Measurements from ENCODE around the gene SPEM3.
"Not testable (repeated sequence)": the region's sequence is repeated elsewhere in the genome, so short reads cannot be mapped to it uniquely, and the experiment has no call there.

The SPEM3 gene

GRCh38 chr17:7469843-7470242, 41.2 kb downstream of the SPEM3 start:
- not testable (repeated sequence) for H3K9ac ChIP-seq (ENCODE audit: low read length); H2BK12ac ChIP-seq (ENCODE audit: low read length in 2 of 2); H4K8ac ChIP-seq (ENCODE audit: low read length); H3K18ac ChIP-seq (ENCODE audit: low read depth in 1 of 2, low read length in 2 of 2); H2AK5ac ChIP-seq (ENCODE audit: low read length, severe bottlenecking); H3K4ac ChIP-seq (ENCODE audit: low read depth in 1 of 2, low read length in 2 of 2); H3K14ac ChIP-seq (ENCODE audit: low read length in 2 of 2); H3K4me3 ChIP-seq (ENCODE audit: insufficient read depth in 1 of 2, low read depth in 1 of 2, low read length in 2 of 2); H3K27ac ChIP-seq (ENCODE audit: low read length, poor library complexity, severe bottlenecking); H2BK120ac ChIP-seq (ENCODE audit: low read depth, low read length); H3K9me3 ChIP-seq (ENCODE audit: control insufficient read depth, low read length); H3K23ac ChIP-seq (ENCODE audit: low read length in 2 of 2); H2BK5ac ChIP-seq (ENCODE audit: low read depth, low read length, poor library complexity, severe bottlenecking); DNase-seq; H2BK15ac ChIP-seq (ENCODE audit: low read depth, poor library complexity, severe bottlenecking); H3K4me2 ChIP-seq (ENCODE audit: low read length, poor library complexity, severe bottlenecking); H4K91ac ChIP-seq (ENCODE audit: low read length); H3K27me3 ChIP-seq (ENCODE audit: control insufficient read depth in 1 of 2, insufficient read depth in 1 of 2, low read length in 2 of 2); H2AFZ ChIP-seq (ENCODE audit: low read depth, low read length)
- 96% methylated on average over 11 of the region's 12 CpGs for WGBS
- Histone ChIP-seq H3K36me3 (ENCODE audit: control insufficient read depth in 1 of 2, insufficient read depth in 2 of 2, low read depth in 1 of 2, low read length in 2 of 2) (peaks cover 25 to 32% of the 10 kb centered on the region in 2 experiments), H3K4me1 (ENCODE audit: control insufficient read depth, insufficient read depth, low read depth, low read length) (peaks cover 10% of the 10 kb centered on the region), H3K79me1 (replicated peaks; ENCODE audit: low read length, poor library complexity, severe bottlenecking) (peaks cover 35% of the 10 kb centered on the region)

- H2BK15ac ChIP-seq (ENCODE audit: low read depth, poor library complexity, severe bottlenecking): not testable (repeated sequence)
Measured at GRCh38 chr17:7470457-7470973, 41.9 kb downstream of the SPEM3 start.

GRCh38 chr17:7471729-7472128, 43.1 kb downstream of the SPEM3 start:
- Histone ChIP-seq H2BK15ac (ENCODE audit: low read depth, poor library complexity, severe bottlenecking) (no peak overlapping the region), H3K79me1 (replicated peaks; ENCODE audit: low read length, poor library complexity, severe bottlenecking) (peaks cover 22% of the 10 kb centered on the region), H2AFZ (ENCODE audit: low read depth, low read length) (no peak overlapping the region), H3K36me3 (ENCODE audit: control insufficient read depth in 1 of 2, insufficient read depth in 2 of 2, low read depth in 1 of 2, low read length in 2 of 2) (peaks cover 17 to 20% of the 10 kb centered on the region in 2 experiments), H3K4me1 (ENCODE audit: control insufficient read depth, insufficient read depth, low read depth, low read length) (peaks cover 18% of the 10 kb centered on the region), H3K27me3 (ENCODE audit: control insufficient read depth in 1 of 2, insufficient read depth in 1 of 2, low read length in 2 of 2) (no peaks in the 10 kb centered on the region), H2BK12ac (ENCODE audit: low read length in 2 of 2) (no peak overlapping the region), H2BK5ac (ENCODE audit: low read depth, low read length, poor library complexity, severe bottlenecking) (no peak overlapping the region), H2BK120ac (ENCODE audit: low read depth, low read length) (no peak overlapping the region), H3K4me2 (ENCODE audit: low read length, poor library complexity, severe bottlenecking) (no peak overlapping the region), H3K14ac (ENCODE audit: low read length in 2 of 2) (no peak overlapping the region), H3K18ac (ENCODE audit: low read depth in 1 of 2, low read length in 2 of 2) (no peak overlapping the region), H3K9ac (ENCODE audit: low read length) (no peak overlapping the region), H2AK5ac (ENCODE audit: low read length, severe bottlenecking) (no peak overlapping the region), H3K9me3 (ENCODE audit: control insufficient read depth, low read length) (no peaks in the 10 kb centered on the region), H3K4ac (ENCODE audit: low read depth in 1 of 2, low read length in 2 of 2) (no peak overlapping the region), H4K8ac (ENCODE audit: low read length) (peak overlapping the region; percentile 38), H3K4me3 (ENCODE audit: insufficient read depth in 1 of 2, low read depth in 1 of 2, low read length in 2 of 2) (no peak overlapping the region), H3K23ac (ENCODE audit: low read length in 2 of 2) (no peak overlapping the region), H3K27ac (ENCODE audit: low read length, poor library complexity, severe bottlenecking) (no peak overlapping the region), H4K91ac (ENCODE audit: low read length) (no peak overlapping the region)
- 97% methylated on average over 2 of the region's 2 CpGs for WGBS
- DNase-seq: no peak

More at GRCh38 chr17:7470457-7470973, 41.9 kb downstream of the SPEM3 start:
- not testable (repeated sequence) for H2BK12ac ChIP-seq (ENCODE audit: low read length in 2 of 2); H2AFZ ChIP-seq (ENCODE audit: low read depth, low read length); H3K23ac ChIP-seq (ENCODE audit: low read length in 2 of 2); H3K9me3 ChIP-seq (ENCODE audit: control insufficient read depth, low read length); H3K4me3 ChIP-seq (ENCODE audit: insufficient read depth in 1 of 2, low read depth in 1 of 2, low read length in 2 of 2); H3K14ac ChIP-seq (ENCODE audit: low read length in 2 of 2); H3K4me2 ChIP-seq (ENCODE audit: low read length, poor library complexity, severe bottlenecking); H2BK120ac ChIP-seq (ENCODE audit: low read depth, low read length); H3K27me3 ChIP-seq (ENCODE audit: control insufficient read depth in 1 of 2, insufficient read depth in 1 of 2, low read length in 2 of 2); H3K18ac ChIP-seq (ENCODE audit: low read depth in 1 of 2, low read length in 2 of 2); H4K8ac ChIP-seq (ENCODE audit: low read length); H3K9ac ChIP-seq (ENCODE audit: low read length); H2BK5ac ChIP-seq (ENCODE audit: low read depth, low read length, poor library complexity, severe bottlenecking); H3K4ac ChIP-seq (ENCODE audit: low read depth in 1 of 2, low read length in 2 of 2); H3K27ac ChIP-seq (ENCODE audit: low read length, poor library complexity, severe bottlenecking); H2AK5ac ChIP-seq (ENCODE audit: low read length, severe bottlenecking); DNase-seq
- peaks cover 33% of the 10 kb centered on the region for H3K79me1 ChIP-seq (replicated peaks; ENCODE audit: low read length, poor library complexity, severe bottlenecking)
- H3K4me1 ChIP-seq (ENCODE audit: control insufficient read depth, insufficient read depth, low read depth, low read length): peaks cover 10% of the 10 kb centered on the region
- WGBS: 97% methylated on average over 8 of the region's 8 CpGs
- H4K91ac ChIP-seq (ENCODE audit: low read length): peak overlapping the region; percentile 39
- H3K36me3 ChIP-seq (ENCODE audit: control insufficient read depth in 1 of 2, insufficient read depth in 2 of 2, low read depth in 1 of 2, low read length in 2 of 2): peaks cover 23 to 28% of the 10 kb centered on the region in 2 experiments

- not testable (repeated sequence) for H3K4ac ChIP-seq (ENCODE audit: low read depth in 1 of 2, low read length in 2 of 2); H3K14ac ChIP-seq (ENCODE audit: low read length in 2 of 2); H3K4me2 ChIP-seq (ENCODE audit: low read length, poor library complexity, severe bottlenecking); H3K9me3 ChIP-seq (ENCODE audit: control insufficient read depth, low read length); H3K23ac ChIP-seq (ENCODE audit: low read length in 2 of 2); H2AFZ ChIP-seq (ENCODE audit: low read depth, low read length); H2BK15ac ChIP-seq (ENCODE audit: low read depth, poor library complexity, severe bottlenecking); H3K18ac ChIP-seq (ENCODE audit: low read depth in 1 of 2, low read length in 2 of 2); H3K27ac ChIP-seq (ENCODE audit: low read length, poor library complexity, severe bottlenecking); DNase-seq; H3K9ac ChIP-seq (ENCODE audit: low read length); H2AK5ac ChIP-seq (ENCODE audit: low read length, severe bottlenecking); H3K27me3 ChIP-seq (ENCODE audit: control insufficient read depth in 1 of 2, insufficient read depth in 1 of 2, low read length in 2 of 2); H4K8ac ChIP-seq (ENCODE audit: low read length); H4K91ac ChIP-seq (ENCODE audit: low read length); H3K4me3 ChIP-seq (ENCODE audit: insufficient read depth in 1 of 2, low read depth in 1 of 2, low read length in 2 of 2); H2BK120ac ChIP-seq (ENCODE audit: low read depth, low read length); H2BK5ac ChIP-seq (ENCODE audit: low read depth, low read length, poor library complexity, severe bottlenecking); H2BK12ac ChIP-seq (ENCODE audit: low read length in 2 of 2); H3K36me3 ChIP-seq (ENCODE audit: control insufficient read depth in 1 of 2, insufficient read depth in 2 of 2, low read depth in 1 of 2, low read length in 2 of 2); H3K79me1 ChIP-seq (replicated peaks; ENCODE audit: low read length, poor library complexity, severe bottlenecking)
- H3K4me1 ChIP-seq (ENCODE audit: control insufficient read depth, insufficient read depth, low read depth, low read length): peaks cover 34% of the 10 kb centered on the region
- WGBS: 98% methylated on average over 8 of the region's 8 CpGs
Measured at GRCh38 chr17:7474767-7475166, 46.1 kb downstream of the SPEM3 start.

All from mesenchymal stem cell (in vitro differentiated cells and primary cell).